HCT116 (cell line): Measurements from ENCODE around the gene BCL7A. TPM values are rescaled to one million over a fixed set of nuclear protein-coding genes. Genes with fewer than 3 reads are reported as not detected.

ENCODE experiments used
- ATAC-seq: fragments of 200-7000 bp; cut with Tn5 transposase; 2 replicates; pipeline ENCODE4 v1.9.1; 2020; ENCODE audit warnings: mild to moderate bottlenecking, moderate library complexity
- BruUV-seq: library from RNA; stranded (reverse); fragments of 400-500 nt; replicated peaks from 2 replicates; lab custom pipeline; 2021; lab: Mats Ljungman, UMichigan
- CTCF ChIA-PET: fragments of 300-600 bp; sonication (Branson Sonifier 250); formaldehyde crosslinking; loops from one replicate; lab custom pipeline; 2021; ENCODE audit warnings: antibody characterized with exemption; lab: Charles Lee
- POLR2A ChIA-PET: fragments of 300-600, 350-600 bp; sonication (Branson Sonifier 250); formaldehyde crosslinking; loops from one replicate; lab custom pipeline; 2021; ENCODE audit warnings: antibody characterized with exemption; lab: Charles Lee
- RAD21 ChIA-PET, 2 experiments: fragments of 300-600 bp; sonication (Branson Sonifier 250); formaldehyde crosslinking; loops; one replicate each; lab custom pipeline; 2023; ENCODE audit warnings: low total read pairs in 2 of 2; ENCODE audit not compliant: uncharacterized antibody in 2 of 2, unreplicated experiment in 2 of 2, low non-redundant PET in 1 of 2; lab: Charles Lee
- DNase-seq: peaks from one replicate; pipeline ENCODE4 v3.0.0-alpha.2; 2010; ENCODE audit warnings: low read depth, low spot score
- H2AFZ ChIP-seq: fragments of 200-600 bp; shearing (Covaris generic), sonication (generic); 2 replicates; pipeline ENCODE4 v1.6.1; 2017; ENCODE audit warnings: low read depth, mixed run types, mixed read lengths, antibody characterized with exemption, low read length; ENCODE audit not compliant: poor library complexity, severe bottlenecking
- H3K27ac ChIP-seq: 2 replicates; pipeline ENCODE4 v1.5.1; 2012; ENCODE audit warnings: low read depth, low read length
- H3K27me3 ChIP-seq: fragments of 200-600 bp; sonication (generic); 2 replicates; pipeline ENCODE4 v1.6.1; 2016; ENCODE audit warnings: mixed run types, low read length, mixed read lengths; ENCODE audit not compliant: insufficient read depth
- H3K36me3 ChIP-seq, 2 experiments: fragments of 200-500 bp in 1 of 2; fragments of 200-600 bp in 1 of 2; sonication (Bioruptor generic) in 1 of 2; sonication (generic) in 1 of 2; 2 replicates each; pipeline versions ENCODE4 v1.5.1 to v1.6.1; 2014 to 2016; ENCODE audit warnings: low read length in 2 of 2, inconsistent platforms in 1 of 2, mixed read lengths in 1 of 2, mixed run types in 1 of 2; ENCODE audit not compliant: insufficient read depth in 2 of 2, control insufficient read depth in 1 of 2
- H3K4me1 ChIP-seq, 2 experiments: fragments of 200-600 bp in 1 of 2; sonication (generic) in 1 of 2; 2 replicates each; pipeline versions ENCODE4 v1.5.1 to v1.6.1; 2012 to 2017; ENCODE audit warnings: low read length in 2 of 2, inconsistent platforms in 1 of 2, mild to moderate bottlenecking in 1 of 2, mixed read lengths in 1 of 2, mixed run types in 1 of 2, moderate library complexity in 1 of 2; ENCODE audit not compliant: insufficient read depth in 2 of 2, control insufficient read depth in 1 of 2
- H3K4me2 ChIP-seq: fragments of 200-600 bp; sonication (generic); 2 replicates; pipeline ENCODE4 v1.6.1; 2017; ENCODE audit warnings: mixed run types, low read length, mixed read lengths
- H3K4me3 ChIP-seq, 2 experiments: fragments of 200-600 bp in 1 of 2; sonication (generic) in 1 of 2; replicated peaks in 1 of 2; 2 replicates each; pipeline ENCODE4 v1.5.1; 2011 to 2016; ENCODE audit warnings: low read length in 2 of 2, control low read depth in 1 of 2, low read depth in 1 of 2, mild to moderate bottlenecking in 1 of 2, mixed read lengths in 1 of 2, mixed run types in 1 of 2
- H3K79me2 ChIP-seq: fragments of 200-600 bp; sonication (generic); 2 replicates; pipeline ENCODE4 v1.6.1; 2017; ENCODE audit warnings: mild to moderate bottlenecking, mixed run types, low read length, moderate library complexity, mixed read lengths; ENCODE audit not compliant: insufficient read depth
- H3K9ac ChIP-seq: fragments of 200-600 bp; sonication (generic); 2 replicates; pipeline ENCODE4 v1.6.1; 2016; ENCODE audit warnings: low read length, mixed read lengths
- H3K9me2 ChIP-seq: fragments of 200-600 bp; sonication (generic), shearing (Covaris generic); 2 replicates; pipeline ENCODE4 v1.6.1; 2017; ENCODE audit warnings: mixed run types, mild to moderate bottlenecking, moderate library complexity; ENCODE audit not compliant: insufficient read depth
- H3K9me3 ChIP-seq, 2 experiments: fragments of 200-500 bp in 1 of 2; fragments of 200-600 bp in 1 of 2; sonication (Bioruptor generic) in 1 of 2; sonication (generic) in 1 of 2; 2 replicates each; pipeline ENCODE4 v1.6.1; 2014 to 2017; ENCODE audit warnings: low read length in 2 of 2, mixed read lengths in 2 of 2, inconsistent platforms in 1 of 2, low read depth in 1 of 2, mild to moderate bottlenecking in 1 of 2, mixed run types in 1 of 2, moderate library complexity in 1 of 2; ENCODE audit not compliant: control insufficient read depth in 1 of 2, insufficient read depth in 1 of 2
- H4K20me1 ChIP-seq: fragments of 200-600 bp; sonication (generic), shearing (Covaris generic); 2 replicates; pipeline ENCODE4 v1.6.1; 2017; ENCODE audit warnings: mixed run types, mild to moderate bottlenecking, moderate library complexity; ENCODE audit not compliant: insufficient read depth
- CBX3 ChIP-seq: IDR thresholded peaks from 2 replicates; pipeline ENCODE4 v1.6.1; 2012; ENCODE audit warnings: low read depth
- ELF1 ChIP-seq: IDR thresholded peaks from 2 replicates; pipeline ENCODE4 v1.6.1; 2012; ENCODE audit warnings: low read depth, borderline replicate concordance
- JUND ChIP-seq: IDR thresholded peaks from 2 replicates; pipeline ENCODE4 v1.6.1; 2012
- POLR2AphosphoS5 ChIP-seq: IDR thresholded peaks from 2 replicates; pipeline ENCODE4 v1.6.1; 2011; ENCODE audit warnings: mild to moderate bottlenecking, low read depth, low read length, moderate library complexity
- ZNF274 ChIP-seq: fragments of 200-500 bp; sonication (Bioruptor generic); IDR thresholded peaks from 2 replicates; pipeline ENCODE4 v1.6.1; 2014; ENCODE audit warnings: mild to moderate bottlenecking, low read depth, low read length, inconsistent platforms
- intact Hi-C: fragments of 100-400 bp; cut with micrococcal nuclease; formaldehyde crosslinking; loops from 2 replicates; pipeline ENCODE4 v1.10.0; 2022
- total RNA-seq: library from RNA; stranded (reverse); gene quantifications from one replicate; pipeline ENCODE4 v1.2.1, GENCODE V29; 2021; ENCODE audit not compliant: unreplicated experiment
- TF ChIP-seq, protein P1 (sequence below), 3 experiments: fragments of 200-600 bp in 1 of 3; sonication (generic) in 1 of 3; IDR thresholded peaks in 2 of 3; conservative IDR thresholded peaks in 1 of 3; 2 replicates each; pipeline ENCODE4 v1.5.1; 2012 to 2017; ENCODE audit warnings: low read depth in 2 of 3, low read length in 2 of 3, antibody characterized with exemption in 1 of 3, borderline replicate concordance in 1 of 3, control low read depth in 1 of 3, mild to moderate bottlenecking in 1 of 3, mixed read lengths in 1 of 3, mixed run types in 1 of 3, moderate library complexity in 1 of 3; ENCODE audit not compliant: insufficient read depth in 1 of 3
- TF ChIP-seq, protein P2 (sequence below): IDR thresholded peaks from 2 replicates; pipeline ENCODE4 v1.6.1; 2011; ENCODE audit warnings: mild to moderate bottlenecking, low read length, moderate library complexity; ENCODE audit not compliant: insufficient replicate concordance; ENCODE audit errors: extremely low read depth
- TF ChIP-seq, protein P3 (sequence below): IDR thresholded peaks from 2 replicates; pipeline ENCODE4 v1.6.1; 2012

BCL7A gene
- total RNA-seq, 1 experiment from 2014 or later = 14.2 TPM

DNA sequence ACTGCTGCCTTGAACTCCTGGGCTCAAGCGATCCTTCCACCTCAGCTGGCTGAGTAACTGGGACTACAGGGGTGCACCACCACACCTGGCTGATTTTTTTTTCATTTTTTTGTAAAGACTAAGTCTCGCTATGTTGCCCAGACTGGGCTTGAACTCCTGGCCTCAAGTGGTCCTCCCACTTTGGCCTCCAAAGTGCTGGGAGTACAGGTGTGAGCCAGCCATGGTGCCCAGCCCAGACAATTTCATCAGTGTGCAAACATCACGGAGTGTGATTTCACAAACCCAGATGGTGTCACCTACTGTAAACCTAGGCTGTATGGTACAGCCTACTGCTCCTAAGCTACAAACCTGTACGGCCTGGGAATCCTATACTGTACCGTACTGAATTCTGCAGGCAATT is 6.9 kb upstream of the BCL7A start (continued):
- TF ChIP-seq, protein P1, sequence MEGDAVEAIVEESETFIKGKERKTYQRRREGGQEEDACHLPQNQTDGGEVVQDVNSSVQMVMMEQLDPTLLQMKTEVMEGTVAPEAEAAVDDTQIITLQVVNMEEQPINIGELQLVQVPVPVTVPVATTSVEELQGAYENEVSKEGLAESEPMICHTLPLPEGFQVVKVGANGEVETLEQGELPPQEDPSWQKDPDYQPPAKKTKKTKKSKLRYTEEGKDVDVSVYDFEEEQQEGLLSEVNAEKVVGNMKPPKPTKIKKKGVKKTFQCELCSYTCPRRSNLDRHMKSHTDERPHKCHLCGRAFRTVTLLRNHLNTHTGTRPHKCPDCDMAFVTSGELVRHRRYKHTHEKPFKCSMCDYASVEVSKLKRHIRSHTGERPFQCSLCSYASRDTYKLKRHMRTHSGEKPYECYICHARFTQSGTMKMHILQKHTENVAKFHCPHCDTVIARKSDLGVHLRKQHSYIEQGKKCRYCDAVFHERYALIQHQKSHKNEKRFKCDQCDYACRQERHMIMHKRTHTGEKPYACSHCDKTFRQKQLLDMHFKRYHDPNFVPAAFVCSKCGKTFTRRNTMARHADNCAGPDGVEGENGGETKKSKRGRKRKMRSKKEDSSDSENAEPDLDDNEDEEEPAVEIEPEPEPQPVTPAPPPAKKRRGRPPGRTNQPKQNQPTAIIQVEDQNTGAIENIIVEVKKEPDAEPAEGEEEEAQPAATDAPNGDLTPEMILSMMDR (IDR thresholded peaks at IDR 0.05 in 2 of 3, conservative IDR thresholded peaks at IDR 0.05 in 1 of 3; ENCODE audit: borderline replicate concordance in 1 of 3, insufficient read depth in 1 of 3, low read depth in 2 of 3, low read length in 2 of 3) = no peak

DNA sequence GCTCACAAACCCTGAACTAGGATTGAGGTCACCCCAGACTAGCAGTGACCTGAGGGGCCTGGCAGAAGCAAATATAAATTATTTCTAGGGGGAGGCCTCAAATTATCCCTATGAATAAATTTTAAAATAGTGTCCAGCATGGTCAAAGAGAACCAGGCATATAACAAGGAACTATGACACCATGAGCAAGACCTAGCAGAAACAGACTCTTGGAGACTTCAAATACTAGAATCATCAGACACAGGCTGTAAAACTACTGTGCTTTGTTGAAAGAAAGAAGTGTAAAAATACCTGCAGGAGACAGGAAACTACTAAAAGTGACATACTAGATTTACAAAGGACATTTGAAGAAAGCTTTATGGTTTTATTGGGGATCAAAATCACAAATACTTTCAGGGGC is 3.2 kb upstream of the BCL7A start:
- no TSS peak for BruUV-seq
- H3K27me3 ChIP-seq = no peaks in the 10 kb centered on the region
- no peak overlapping the region for H2AFZ ChIP-seq
- no peak overlapping the region for H3K27ac ChIP-seq
- intact Hi-C loops = no loop called here
- H3K36me3 ChIP-seq = no peaks in the 10 kb centered on the region
- DNase-seq = no peak
- H3K4me2 ChIP-seq = no peak overlapping the region
- H4K20me1 ChIP-seq = no peaks in the 10 kb centered on the region
- 0 out of 4 replicates have a peak, but pooled peaks cover 0 to 6% of the 10 kb centered on the region in 2 experiments for H3K9me3 ChIP-seq
- ChIA-PET RAD21 (no interaction called here), CTCF (no interaction called here)
- H3K4me1 ChIP-seq = peaks cover 7 to 16% of the 10 kb centered on the region in 2 experiments
- no peak overlapping the region for H3K4me3 ChIP-seq
- H3K79me2 ChIP-seq = peaks cover 9% of the 10 kb centered on the region; the same call in 1 of the 2 replicates
- ATAC-seq = no peak
- no peak overlapping the region for H3K9ac ChIP-seq
- no peaks in the 10 kb centered on the region for H3K9me2 ChIP-seq
- TF ChIP-seq, protein P2, sequence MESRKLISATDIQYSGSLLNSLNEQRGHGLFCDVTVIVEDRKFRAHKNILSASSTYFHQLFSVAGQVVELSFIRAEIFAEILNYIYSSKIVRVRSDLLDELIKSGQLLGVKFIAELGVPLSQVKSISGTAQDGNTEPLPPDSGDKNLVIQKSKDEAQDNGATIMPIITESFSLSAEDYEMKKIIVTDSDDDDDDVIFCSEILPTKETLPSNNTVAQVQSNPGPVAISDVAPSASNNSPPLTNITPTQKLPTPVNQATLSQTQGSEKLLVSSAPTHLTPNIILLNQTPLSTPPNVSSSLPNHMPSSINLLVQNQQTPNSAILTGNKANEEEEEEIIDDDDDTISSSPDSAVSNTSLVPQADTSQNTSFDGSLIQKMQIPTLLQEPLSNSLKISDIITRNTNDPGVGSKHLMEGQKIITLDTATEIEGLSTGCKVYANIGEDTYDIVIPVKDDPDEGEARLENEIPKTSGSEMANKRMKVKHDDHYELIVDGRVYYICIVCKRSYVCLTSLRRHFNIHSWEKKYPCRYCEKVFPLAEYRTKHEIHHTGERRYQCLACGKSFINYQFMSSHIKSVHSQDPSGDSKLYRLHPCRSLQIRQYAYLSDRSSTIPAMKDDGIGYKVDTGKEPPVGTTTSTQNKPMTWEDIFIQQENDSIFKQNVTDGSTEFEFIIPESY = no peak
- TF ChIP-seq ZNF274 (no peak), CBX3 (0 out of 2 replicates have a peak, but pooled peaks have one; percentile 39), JUND (no peak), ELF1 (no peak), POLR2AphosphoS5 (no peak)
- TF ChIP-seq, protein P3, sequence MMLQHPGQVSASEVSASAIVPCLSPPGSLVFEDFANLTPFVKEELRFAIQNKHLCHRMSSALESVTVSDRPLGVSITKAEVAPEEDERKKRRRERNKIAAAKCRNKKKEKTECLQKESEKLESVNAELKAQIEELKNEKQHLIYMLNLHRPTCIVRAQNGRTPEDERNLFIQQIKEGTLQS = no peak
- TF ChIP-seq, all 23 proteins: peak for 1
- POLR2A ChIA-PET = no interaction called here
